H7 (cell line): ENCODE results near the gene FBRSL1. TPM values are rescaled to one million over a fixed set of nuclear protein-coding genes. Genes with fewer than 3 reads are reported as not detected.
"Not testable (repeated sequence)": the region's sequence is repeated elsewhere in the genome, so short reads cannot be mapped to it uniquely, and the experiment has no call there.

Experiments
- DNase-seq: peaks from one replicate; pipeline ENCODE4 v3.0.0; 2012
- H3K27me3 ChIP-seq: 2 replicates; pipeline ENCODE4 v1.6.0; 2011; ENCODE audit warnings: mild to moderate bottlenecking, low read length; ENCODE audit not compliant: control insufficient read depth, insufficient read depth
- H3K36me3 ChIP-seq: replicated peaks from 2 replicates; pipeline ENCODE4 v1.5.1; 2011; ENCODE audit warnings: low read length; ENCODE audit not compliant: control insufficient read depth, insufficient read depth
- H3K4me3 ChIP-seq: 2 replicates; pipeline ENCODE4 v1.5.1; 2011; ENCODE audit warnings: low read depth, mild to moderate bottlenecking, control low read depth, low read length, moderate library complexity; ENCODE audit not compliant: insufficient read depth
- total RNA-seq: library from RNA; depleted of rRNA; stranded (reverse); fragments of >200 nt; shearing (Covaris generic); gene quantifications from 2 replicates; pipeline ENCODE4 v1.2.3, GENCODE V29; 2014

FBRSL1 gene
- total RNA-seq, 1 experiment from 2014 or later = 17.5 TPM

DNA sequence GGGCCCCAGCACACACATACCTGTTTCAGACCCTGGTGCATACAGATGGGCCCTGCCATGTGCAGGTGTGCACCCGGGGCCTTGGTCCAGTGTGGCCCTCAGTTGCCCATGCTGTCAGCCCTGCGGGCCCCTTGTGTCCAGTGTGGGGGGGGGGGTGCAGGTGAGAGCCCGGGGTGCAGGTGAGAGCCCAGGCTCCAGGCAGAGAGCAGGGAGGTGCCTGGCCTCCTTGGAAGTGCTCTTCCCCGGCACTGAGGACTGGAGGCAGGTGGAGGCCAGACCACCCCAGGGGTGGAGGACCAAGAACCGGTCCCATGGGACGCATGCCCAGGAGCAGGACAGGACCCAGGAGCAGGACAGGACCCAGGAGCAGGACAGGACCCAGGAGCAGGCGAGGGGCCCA is 40.9 kb downstream of the FBRSL1 start:
- Histone ChIP-seq H3K27me3 (no peaks in the 10 kb centered on the region), H3K36me3 (no peaks in the 10 kb centered on the region), H3K4me3 (no peak overlapping the region)
- no peak for DNase-seq

DNA sequence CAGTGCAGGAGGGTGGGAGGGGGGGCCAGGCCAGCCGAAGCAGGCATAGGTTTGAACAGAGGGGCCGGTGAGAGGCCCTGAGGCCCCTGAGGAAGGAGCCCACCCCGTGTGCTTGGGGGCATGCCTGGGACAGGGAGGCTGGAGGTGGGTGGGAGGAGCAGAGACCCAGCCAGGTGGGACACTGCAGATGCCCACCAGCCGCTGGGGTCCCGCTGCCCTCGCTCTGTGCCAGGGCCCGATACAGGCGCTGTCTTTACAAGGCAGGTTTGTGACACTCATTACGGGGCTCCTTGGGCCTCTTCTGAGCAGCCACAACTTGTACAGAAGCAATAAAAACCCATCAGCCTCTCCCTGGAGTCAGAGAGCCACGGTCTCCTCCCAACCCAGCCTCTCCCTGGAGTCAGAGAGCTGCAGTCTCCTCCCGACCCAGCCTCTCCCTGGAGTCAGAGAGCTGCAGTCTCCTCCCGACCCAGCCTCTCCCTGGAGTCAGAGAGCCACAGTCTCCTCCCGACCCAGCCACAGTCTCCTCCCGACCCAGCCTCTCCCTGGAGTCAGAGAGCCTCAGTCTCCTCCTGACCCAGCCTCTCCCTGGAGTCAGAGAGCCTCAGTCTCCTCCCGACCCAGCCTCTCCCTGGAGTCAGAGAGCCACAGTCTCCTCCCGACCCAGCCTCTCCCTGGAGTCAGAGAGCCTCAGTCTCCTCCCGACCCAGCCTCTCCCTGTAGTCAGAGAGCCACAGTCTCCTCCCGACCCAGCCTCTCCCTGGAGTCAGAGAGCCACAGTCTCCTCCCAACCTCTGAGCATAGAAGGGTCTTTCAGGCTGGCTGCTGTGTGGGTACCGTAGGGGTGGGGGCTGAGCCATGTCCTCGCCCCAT is 43.0 kb downstream of the FBRSL1 start:
- DNase-seq = peak; percentile 66
- H3K27me3 ChIP-seq, H3K4me3 ChIP-seq, H3K36me3 ChIP-seq: not testable (repeated sequence)

DNA sequence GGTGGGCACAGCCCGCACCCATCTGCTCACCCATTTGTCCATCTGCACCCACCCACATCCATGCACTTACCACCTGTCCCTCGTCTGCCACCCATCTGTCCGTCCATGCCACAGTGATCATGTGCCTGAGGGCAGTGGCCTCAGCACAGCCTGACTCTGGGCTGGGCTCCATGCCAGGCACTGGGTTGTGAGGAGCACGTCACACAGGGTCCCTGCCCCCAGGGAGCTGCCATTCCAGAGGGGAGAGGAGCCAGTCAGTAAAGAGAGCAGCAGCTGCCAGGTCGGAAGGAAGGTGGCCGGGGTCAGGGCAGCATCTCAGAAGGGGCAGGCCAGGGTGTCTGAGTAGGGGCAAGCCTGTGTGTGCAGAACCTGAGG is 43.6 kb downstream of the FBRSL1 start:
- DNase-seq = no peak
- Histone ChIP-seq H3K36me3 (no peaks in the 10 kb centered on the region), H3K27me3 (no peaks in the 10 kb centered on the region; the same call in 1 of the 2 replicates), H3K4me3 (no peak overlapping the region)

DNA sequence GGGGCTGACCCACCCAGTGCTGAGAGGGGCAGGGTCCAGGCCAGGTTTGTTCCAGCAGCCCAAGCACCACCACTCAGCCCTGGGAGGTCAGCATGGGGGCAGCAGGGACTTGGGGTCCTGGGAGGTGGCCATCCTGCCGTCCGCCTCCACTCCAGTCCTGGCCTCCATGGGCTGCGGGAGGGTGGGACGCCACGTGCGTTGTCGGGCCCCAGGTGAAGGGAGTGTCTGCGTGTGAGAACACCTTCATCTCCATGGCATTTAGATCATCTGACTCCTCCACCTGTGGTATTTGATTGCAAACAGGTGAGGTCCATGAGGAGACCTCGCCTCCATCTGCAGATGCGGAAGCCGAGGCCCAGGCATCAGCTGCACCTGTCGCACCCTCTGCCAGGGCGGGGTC is 44.1 kb downstream of the FBRSL1 start:
- Histone ChIP-seq H3K4me3 (no peak overlapping the region), H3K36me3 (no peaks in the 10 kb centered on the region), H3K27me3 (no peaks in the 10 kb centered on the region; the same call in 1 of the 2 replicates)
- peak; percentile 59 for DNase-seq

DNA sequence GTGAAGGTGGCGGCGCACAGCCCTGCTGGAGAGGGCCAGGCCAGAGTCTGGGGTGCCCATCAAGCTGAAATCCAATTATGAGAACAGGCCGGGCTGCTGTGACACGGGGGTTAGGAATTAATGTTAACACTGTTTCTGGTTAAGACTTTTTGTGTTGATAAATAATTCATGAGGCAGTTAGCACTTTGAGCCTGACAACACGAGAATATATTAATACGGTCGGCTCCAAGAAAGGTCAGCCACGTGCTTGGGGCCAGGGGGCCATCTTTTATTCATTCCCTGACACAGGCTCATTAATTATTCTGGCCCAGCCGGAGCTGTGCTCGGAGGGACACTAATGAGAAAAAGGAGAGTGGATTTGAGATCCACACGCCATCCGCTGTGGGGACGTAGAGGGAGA is 45.1 kb downstream of the FBRSL1 start:
- Histone ChIP-seq H3K4me3 (no peak overlapping the region), H3K27me3 (no peaks in the 10 kb centered on the region; the same call in 1 of the 2 replicates), H3K36me3 (no peaks in the 10 kb centered on the region)
- DNase-seq = no peak

DNA sequence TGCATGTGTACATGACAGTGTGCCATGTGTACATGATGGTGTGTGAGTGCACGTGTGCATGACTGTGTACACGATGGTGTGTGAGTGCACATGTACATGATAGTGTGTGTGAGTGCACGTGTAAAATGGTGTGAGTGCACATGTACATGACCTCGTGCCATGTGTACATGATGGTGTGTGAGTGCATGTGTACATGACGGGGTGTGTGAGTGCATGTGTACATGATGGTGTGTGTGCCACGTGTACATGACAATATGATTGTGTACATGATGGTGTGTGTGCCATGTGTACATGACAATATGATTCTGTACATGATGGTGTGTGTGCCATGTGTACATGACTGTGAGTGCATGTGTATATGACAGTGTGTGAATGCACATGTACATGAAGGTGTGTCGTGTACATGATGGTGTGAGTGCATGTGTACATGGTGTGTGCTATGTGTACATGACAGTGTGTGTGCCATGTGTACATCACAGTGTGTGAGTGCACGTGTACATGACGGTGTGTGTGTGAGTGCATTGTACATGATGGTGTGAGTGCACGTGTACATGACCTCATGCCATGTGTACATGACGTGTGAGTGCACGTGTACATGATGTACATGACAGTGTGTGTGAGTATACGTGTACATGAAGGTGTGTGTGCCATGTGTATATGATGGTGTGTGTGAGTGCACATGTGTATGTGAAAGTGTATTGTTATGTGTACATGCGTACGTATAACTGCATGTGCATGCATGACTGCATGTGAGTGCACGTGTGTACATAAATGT is 46.3 kb downstream of the FBRSL1 start:
- Histone ChIP-seq H3K27me3 (peaks cover 2% of the 10 kb centered on the region; the same call in 1 of the 2 replicates), H3K4me3 (no peak overlapping the region), H3K36me3 (no peaks in the 10 kb centered on the region)
- no peak for DNase-seq

DNA sequence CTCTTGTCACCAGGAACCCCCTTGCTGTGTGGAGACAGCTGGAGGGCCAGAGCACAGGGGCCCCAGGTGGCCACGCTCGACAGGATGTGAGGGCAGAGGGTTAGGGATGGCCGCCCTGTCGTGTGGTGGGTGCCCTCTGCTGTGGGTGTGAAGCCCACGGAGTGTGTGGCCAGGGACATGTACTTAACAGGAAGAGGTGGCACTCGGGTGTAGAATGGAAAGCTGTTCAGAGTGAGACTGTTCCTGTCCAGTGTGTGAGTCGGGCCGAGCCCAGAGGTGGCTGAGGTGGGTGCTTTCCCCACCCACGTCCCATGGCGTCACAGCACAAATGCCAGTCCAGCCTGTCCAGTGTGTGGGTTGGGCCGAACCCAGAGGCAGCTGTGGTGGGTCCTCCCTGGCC is 47.1 kb downstream of the FBRSL1 start:
- no peak for DNase-seq
- peaks cover 2% of the 10 kb centered on the region for H3K27me3 ChIP-seq
- H3K4me3 ChIP-seq = no peak overlapping the region
- no peaks in the 10 kb centered on the region for H3K36me3 ChIP-seq

DNA sequence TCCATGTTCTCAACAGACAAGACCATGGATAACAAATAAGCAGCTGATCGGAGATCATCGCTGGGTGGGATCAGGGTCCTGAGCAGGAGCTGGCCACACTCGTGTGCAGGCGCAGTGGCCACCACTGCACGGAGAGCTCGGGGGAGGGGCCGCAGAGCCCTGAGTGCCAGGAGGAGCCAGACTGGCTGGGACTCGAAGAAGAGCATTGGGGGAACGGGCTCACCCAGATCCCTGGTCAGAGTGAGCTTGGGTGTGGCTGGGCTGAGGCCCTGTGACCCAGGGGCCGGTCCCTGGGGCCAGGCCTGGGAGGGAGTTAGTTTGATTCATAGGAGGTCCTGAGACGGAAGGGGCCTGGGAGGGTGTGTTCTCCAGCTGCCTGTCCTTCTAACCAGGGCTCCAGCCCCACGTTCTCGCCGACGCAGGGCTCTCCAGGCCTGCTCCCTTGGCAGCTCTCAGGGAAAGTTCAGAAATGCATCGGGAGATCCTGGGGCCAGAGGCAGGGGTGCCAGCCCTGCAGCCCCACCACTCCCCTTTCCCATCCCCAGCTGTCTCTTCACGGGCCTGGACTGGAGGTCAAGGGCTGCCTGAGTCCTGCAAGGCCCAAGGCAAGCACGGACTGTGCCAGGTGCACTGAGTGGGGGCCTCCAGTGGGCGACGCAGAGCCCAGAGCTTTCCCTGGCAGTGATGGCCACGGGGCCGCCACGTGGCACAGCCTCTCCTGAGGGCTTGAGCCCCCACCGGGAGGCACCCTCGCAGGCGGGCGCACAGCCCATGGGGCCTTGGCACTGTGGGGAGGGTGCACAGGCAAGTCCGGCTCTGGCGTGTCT is 48.1 kb downstream of the FBRSL1 start:
- Histone ChIP-seq H3K4me3 (no peak overlapping the region), H3K27me3 (peaks cover 6% of the 10 kb centered on the region), H3K36me3 (no peaks in the 10 kb centered on the region)
- DNase-seq = no peak

DNA sequence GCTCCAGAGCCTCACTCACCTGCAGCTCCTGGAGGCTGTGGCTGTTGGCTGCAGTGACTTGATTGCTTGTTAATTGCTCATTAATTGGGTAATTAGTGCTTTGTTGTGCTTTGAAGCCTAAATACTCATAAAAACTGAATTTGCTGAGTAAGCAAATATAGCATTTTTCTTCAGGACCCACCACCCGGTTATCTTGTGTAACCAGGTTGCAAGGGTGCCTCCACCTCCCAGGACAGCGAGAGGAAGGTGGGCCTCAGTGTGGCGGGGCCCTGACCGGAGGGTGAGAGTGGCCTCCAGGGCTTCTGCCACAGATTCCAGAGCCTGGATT is 48.7 kb downstream of the FBRSL1 start:
- no peak for DNase-seq
- no peak overlapping the region for H3K4me3 ChIP-seq
- H3K36me3 ChIP-seq = no peaks in the 10 kb centered on the region
- H3K27me3 ChIP-seq = peaks cover 10% of the 10 kb centered on the region

DNA sequence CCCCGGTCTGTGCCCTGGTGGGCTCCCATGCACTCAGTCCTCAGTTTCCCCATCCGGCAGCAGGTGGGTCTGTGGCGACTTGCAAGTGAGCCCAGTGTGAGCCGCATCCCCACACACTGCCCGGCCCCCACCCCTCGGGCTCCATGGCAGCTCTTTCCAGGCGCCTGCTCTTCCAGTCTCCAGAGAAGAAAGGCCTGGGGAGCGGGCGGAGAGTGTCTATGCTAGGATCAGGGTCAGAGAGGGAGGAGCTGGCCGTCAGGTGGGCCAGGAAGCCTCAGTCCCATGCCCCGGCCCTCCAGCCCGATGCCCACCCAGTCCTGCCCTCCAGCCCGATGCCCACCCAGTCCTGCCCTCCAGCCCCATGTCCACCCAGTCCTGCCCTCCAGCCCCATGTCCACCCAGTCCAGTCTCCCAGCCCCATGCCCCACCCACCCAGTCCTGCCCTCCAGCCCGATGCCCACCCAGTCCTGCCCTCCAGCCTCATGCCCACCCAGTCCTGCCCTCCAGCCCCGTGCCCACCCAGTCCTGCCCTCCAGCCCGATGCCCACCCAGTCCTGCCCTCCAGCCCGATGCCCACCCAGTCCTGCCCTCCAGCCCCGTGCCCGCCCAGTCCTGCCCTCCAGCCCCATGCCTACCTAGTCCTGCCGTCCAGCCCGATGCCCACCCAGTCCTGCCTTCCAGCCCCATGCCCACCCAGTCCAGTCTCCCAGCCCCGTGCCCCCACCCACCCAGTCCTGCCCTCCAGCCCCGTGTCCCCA is 49.2 kb downstream of the FBRSL1 start:
- no peaks in the 10 kb centered on the region for H3K36me3 ChIP-seq
- H3K4me3 ChIP-seq = no peak overlapping the region
- H3K27me3 ChIP-seq = peaks cover 10% of the 10 kb centered on the region
- no peak for DNase-seq

DNA sequence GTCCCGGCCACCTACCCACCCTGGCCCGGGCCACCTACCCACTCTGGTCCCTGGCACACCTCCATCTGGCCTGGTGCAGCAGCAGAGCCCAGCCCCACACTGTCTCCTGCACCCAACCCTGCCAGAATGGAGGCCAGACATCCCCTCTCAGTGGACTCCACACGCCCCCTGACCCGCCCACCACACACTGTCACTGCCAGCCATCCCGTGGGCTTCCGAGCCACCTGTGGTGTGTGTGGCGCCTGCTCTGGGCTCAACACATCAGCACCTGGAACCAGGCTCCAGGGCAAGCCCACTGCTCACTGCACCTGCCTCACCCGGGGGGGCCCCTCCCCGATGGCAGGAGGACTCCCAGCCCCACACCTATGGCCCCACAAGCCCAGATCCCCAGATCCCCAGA is 50.5 kb downstream of the FBRSL1 start:
- peak; percentile 60 for DNase-seq
- Histone ChIP-seq H3K36me3 (no peaks in the 10 kb centered on the region), H3K27me3 (peaks cover 14% of the 10 kb centered on the region), H3K4me3 (no peak overlapping the region)

DNA sequence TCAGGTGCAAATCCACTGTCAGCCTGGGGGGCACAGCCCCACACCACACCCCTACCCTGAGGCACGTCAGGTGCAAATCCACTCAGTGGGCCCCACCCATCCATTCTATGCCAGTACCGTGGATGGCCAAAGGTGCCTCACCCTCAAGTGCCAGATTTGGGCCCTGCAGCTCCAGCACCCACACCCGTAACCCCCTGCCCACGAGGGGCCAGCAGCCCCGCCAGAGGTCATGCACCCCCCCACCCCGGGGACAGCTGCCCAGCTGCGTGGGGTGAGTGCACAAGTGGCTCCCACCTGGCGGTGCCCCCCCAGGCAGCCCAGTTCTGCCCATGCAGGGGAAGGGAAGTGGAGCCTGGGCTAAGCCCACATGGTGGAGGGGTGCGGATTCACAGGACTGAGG is 51.2 kb downstream of the FBRSL1 start:
- peaks cover 17% of the 10 kb centered on the region for H3K27me3 ChIP-seq
- no peak overlapping the region for H3K4me3 ChIP-seq
- no peaks in the 10 kb centered on the region for H3K36me3 ChIP-seq
- peak; percentile 65 for DNase-seq

DNA sequence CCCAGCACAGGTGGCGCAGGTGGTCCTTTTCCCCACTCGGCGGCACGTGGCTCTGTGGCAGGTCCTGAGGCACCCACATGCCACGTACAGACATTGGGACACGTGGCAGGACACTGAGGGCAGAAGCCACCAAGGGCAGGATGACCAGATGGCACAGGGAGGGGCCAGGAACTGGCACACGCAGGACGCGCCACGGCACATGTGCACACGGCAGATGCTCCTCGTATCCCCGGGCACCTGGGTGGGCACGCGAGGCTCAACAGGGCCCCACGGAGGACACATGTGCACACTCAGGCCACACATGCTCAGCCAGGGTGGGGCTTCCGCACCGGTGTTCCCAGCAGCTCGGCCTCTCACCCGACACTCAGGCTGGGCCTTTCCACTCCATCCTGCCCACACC is 52.0 kb downstream of the FBRSL1 start:
- DNase-seq = no peak
- no peaks in the 10 kb centered on the region for H3K36me3 ChIP-seq
- H3K4me3 ChIP-seq = no peak overlapping the region
- H3K27me3 ChIP-seq = peaks cover 17% of the 10 kb centered on the region

DNA sequence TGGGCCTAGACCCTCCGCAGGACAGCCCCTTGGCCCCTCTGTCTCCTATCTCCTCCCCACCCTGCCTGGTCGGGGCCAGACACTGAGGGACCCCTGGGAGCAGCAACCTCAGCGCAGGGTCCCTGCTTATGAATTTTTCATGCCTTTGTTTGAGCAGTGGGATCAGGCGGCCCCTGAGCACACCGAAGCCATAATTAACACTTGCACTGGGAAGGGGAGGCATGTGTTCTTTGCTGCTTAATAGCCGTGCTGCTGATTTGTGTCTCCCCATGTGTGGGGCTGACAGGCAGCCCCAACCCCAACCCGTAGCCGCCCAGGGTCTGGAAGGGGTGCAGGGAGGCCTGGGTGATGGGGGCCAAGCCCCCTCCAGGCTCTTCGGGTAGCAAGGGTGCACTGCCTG is 52.7 kb downstream of the FBRSL1 start:
- peaks cover 17% of the 10 kb centered on the region for H3K27me3 ChIP-seq
- no peaks in the 10 kb centered on the region for H3K36me3 ChIP-seq
- no peak overlapping the region for H3K4me3 ChIP-seq
- no peak for DNase-seq
